Non-pigmented ciliary epithelial cell (primary cell): ENCODE results near the gene SLC25A42.
"Not testable (repeated sequence)": the region's sequence is repeated elsewhere in the genome, so short reads cannot be mapped to it uniquely, and the experiment has no call there.

ENCODE experiments used
- DNase-seq: peaks from one replicate; pipeline ENCODE4 v3.0.0-alpha.2; 2010; ENCODE audit warnings: low read depth

Gene SLC25A42

DNA sequence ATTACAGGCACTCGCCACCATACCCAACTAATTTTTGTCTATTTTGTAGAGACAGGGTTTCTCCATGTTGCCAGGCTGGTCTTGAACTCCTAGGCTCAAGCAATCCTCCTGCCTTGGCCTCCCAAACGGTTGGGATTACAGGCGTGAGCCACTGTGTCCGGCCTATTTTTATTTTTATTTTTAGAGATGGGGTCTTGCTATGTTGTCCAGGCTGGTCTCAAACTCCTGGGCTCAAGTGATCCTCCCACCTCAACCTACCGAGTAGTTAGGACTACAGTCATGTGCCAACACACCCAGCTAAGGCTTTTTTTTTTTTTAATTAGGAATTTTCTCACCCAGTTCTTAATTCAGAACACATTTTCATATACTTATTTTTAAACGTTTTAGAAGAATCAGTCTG is 71.9 kb downstream of the SLC25A42 start:
- not testable (repeated sequence) for DNase-seq

DNA sequence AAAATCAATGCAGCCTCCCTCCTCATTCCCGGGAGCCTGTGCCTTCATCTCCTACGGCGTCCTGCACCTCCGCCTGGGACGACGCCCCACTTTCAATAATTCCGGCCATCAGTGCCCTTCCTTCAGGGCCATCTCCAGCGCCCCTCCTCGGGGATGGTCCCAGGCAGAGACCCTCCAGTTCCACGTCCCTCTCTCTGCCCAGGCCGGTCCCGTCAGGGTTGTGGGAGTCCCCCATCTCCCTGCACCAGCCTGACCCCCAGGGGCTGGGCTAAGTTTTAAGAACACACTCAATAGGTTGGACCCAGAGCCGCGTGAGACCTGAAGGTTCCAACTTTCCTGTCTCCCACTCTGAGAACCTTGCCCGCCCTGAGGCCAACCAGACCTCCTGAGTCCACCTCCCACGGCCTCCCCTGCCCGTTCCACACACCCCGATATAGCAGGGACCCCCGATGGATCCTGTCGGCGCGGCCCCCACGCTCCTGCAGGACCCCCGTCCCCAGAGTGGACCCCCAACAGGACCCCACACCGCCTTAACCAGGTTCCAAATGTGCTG is 73.8 kb downstream of the SLC25A42 start:
- no peak for DNase-seq

DNA sequence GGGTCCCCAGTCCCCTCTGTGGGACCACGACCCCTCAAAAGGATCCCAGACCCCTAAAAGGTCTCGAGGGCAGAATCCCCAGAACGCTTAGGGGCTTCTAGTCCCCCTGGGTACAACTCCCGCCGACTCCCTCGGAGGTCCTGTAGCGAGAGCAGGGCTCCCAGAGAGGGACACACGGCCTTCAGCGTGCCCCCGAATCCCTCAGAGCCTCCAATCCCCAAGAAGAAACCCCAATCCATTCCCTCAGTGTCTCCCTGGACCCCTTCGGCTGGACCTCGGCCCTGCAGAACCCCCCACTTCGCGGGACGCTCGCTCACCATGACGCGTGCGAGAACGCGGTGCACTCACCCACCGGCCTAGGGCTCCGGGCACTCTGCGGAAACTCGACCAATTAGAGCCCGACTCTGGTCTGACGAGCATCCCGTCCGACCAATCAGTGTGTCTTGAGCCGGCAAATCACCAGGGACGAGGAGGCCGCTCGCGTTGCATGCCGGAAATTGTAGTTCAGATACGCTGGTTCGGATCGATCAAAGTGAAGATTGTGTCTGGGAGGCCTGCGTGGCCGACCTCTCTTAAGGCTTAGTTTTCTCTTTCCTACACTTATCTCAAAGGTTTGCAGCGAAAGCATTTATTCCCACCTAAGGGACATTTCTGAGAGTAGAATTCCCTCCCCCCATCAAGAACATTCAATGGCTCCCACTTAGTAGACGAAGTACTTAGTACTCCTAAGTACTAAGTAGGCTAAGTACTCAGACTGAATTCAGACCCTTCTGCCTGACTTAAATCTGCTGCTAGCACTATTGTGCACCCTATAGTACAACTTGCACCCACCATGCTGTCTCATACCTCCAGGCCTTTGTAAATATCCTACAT is 74.6 kb downstream of the SLC25A42 start, which contains the start of gene TMEM161A:
Gene TMEM161A (minus strand): TSS at position 370 of the 873 bp plus-strand sequence. CDS start 50 bp downstream, at position 320.
- DNase-seq, result peak; percentile 98

DNA sequence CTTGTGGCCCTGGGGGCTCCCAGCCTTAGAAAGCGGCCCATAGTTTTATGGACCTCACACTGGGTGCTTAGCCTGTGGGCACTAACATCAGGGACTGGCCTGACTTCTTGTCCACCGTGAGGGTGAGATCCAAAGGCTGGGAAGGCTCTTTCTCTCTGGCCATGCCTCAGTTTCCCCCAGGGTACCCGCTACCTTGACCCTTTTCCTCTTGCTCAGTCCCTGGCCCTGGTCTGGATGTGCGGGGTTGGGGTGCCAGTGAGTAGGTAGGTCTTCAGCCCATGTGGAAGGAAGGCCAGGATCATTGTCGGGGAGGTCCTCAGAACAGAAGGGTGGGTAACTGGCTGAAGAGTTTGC is 76.1 kb downstream of the SLC25A42 start:
- DNase-seq, result no peak

DNA sequence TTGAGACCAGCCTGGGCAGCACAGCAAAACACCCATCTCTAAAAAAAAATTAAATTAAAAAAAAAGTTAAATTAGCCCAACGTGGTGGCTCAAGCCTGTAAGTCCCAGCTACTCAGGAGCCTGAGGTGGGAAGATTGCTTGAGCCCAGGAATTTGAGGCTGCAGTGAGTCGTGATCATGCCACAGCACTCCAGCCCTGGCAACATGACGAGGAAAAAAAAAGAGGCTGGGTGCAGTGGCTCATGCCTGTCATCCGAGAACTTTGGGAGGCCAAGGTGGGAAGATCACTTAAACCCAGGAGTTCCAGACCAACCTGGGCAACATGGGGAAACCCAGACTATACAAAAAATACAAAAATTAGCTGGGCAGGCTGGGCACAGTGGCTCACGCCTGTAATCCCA is 76.7 kb downstream of the SLC25A42 start:
- DNase-seq, result no peak

DNA sequence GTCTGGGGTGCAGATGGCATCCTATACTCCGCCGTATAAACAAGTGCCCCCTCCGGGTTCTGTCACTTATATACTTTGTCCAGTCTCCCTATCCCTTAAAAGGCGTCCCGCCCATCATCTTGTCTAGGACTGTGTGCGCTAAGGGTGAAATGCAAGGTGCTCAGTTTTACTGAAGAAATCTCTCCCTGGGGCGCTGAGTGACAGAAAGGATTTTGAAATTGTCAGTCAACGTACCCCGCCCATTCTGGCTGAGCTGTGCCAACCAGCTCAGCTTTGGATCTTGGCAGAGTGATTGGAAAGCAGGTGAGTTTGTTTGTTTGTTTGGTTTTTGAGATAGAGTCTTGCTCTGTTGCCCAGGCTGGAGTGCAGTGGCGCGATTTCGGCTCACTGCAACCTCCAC is 78.6 kb downstream of the SLC25A42 start:
- DNase-seq, result no peak

DNA sequence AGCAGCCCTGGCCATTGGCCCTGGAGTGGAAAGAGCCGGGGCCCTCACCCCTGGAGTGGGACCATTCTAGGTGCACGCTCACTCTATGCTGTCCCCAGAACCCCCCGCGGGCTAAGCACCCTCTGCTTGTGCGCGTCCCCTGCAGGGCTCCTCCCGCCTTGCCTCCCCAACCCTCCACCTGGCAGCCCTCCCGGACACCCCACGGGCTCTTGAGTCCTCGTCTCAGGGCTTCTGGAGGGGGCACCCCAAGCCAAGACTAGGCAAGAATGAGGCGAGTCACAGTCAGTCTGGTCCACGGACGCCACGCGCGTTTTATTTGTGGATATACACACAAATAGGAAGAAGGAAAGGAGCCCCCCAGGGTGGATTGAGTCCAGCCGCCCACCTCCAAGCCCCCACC is 81.5 kb downstream of the SLC25A42 start:
- DNase-seq, result no peak

DNA sequence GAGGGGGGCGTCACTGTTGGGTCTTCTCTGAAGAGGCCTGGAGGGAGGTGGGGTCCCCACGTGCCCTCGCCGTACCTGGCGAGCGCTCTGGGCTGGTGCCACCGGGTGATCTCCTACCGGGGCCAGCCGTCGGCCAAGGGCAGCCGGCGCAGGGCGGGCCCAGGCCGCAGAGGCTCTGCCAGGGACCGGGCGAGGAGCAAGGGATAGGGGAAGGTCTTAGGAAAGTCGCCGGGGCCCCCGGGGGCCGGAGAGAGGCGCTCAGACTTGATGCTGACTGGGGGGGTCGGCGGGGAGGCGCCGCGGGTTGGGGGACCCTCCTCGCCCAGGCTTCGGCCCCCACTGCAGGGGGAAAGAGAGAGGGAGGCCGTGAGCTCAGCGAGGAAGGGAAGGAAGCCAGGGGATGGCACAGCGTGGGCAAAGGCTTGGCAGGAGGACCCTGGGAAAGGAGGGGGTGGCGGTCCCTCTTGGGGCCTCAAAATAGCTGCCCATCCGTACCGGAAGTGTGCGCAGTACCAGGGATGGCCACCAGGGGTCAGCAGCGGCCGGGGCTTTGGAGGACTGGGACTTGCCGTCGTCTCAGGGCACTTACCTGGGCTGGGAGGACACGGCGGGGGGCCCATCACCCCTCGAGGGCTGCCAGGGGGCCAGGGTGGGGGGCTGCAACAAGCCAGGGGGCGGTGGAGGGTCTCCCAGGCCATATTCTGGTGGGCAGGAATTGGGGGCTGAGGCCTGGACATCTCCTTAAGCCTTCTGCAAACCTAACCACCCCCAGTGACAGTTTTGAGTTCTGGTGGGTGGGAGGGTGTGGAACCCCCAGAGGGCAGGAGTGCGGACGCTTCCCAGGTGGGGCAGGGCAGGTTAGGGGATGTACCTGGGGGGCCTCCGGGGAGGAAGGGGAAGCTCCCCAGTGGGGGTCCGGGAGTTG is 82.2 kb downstream of the SLC25A42 start:
- peak; percentile 11 for DNase-seq

DNA sequence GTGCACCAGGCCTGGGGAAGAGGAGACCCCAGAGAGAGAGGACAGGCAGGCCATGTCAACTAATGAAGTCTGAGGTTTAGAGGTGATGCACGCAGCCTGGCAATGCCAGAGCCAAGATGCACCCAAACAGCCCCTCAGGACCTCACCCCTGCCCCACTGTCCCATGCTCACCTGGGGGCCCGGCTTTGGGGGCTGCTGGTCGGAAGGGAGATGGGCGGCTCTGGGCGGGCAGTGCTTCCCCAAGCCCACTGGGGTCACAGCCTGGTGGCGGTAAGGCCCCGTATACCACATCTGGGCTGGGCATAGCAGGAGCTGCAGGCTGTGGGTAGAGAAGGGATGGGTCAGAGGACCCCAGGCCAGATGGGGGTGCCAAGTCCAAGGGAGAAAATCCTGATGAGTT is 83.1 kb downstream of the SLC25A42 start:
- no peak for DNase-seq

DNA sequence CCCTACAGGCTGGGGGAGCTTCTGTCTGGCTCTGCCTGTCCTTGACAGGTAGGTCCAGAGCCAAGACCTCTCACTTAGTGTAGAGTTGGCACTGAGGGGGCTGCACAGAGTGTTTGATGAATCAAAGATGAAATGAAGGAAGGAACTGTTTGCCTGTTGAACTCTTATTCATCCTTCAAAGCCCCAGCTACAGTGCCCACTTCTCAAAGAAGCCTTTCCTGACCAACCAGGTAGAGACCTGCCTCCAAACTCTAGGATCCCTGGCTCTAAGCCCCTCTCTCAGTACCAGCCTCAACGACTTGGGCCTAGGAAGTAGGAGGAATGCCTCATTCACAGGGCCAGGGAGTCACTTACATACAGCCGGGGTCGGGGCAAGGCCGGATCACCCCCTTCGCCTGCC is 83.5 kb downstream of the SLC25A42 start:
- no peak for DNase-seq

DNA sequence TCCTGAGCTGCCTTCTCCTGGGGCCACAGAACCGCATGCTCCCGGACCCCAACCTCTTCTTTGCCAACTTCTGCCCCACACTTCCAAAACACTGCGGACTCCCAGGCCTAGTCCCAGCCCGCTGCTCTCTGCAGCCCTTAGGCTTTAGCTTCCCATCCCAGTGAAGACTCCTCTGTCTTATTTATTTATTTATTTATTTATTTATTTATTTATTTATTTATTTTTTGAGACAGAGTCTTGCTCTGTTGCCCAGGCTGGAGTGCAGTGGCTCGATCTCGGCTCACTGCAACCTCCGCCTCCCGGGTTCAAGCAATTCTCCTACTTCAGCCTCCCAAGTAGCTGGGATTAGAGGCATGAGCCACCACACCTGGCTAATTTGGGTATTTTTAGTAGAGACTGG is 84.7 kb downstream of the SLC25A42 start:
- DNase-seq, result not testable (repeated sequence)

DNA sequence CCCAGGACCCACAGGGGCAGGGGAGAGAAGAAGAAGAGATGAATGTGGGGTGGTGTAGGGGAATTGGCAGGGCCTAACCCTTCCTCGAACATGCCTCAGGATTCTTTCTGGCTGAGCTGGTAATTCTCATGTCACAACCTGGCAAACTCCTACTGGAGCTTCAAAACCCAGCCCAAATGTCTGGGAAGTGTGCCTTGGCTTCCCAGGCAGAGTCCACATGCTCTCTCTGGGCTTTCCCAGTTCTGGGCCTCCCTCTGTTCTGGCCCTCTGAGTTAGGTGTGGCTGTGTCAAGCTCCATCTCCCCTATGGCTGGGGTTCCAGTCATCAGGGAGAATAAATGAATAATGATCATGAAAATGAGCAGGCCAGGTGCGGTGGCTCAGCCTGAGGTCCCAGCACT is 85.6 kb downstream of the SLC25A42 start:
- no peak for DNase-seq

DNA sequence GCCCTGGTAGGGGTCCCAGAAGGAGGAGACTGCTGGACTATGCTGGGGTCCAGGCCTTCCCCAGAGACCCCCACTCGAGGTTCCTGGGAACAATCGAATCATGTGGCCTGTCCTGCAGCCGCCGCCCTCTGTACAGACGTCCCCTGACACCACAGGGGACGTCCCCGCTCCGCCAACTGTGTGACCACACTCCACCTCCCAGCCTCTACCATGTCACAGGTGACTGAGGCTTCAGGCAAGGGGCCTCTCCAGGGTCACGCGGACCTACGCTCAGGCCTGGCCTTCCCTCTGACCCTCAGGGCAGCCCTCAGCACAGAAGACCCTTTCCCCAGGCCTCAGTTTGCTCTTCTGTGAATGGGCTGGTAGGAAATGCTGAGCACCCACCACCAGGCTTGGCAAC is 87.6 kb downstream of the SLC25A42 start:
- no peak for DNase-seq

DNA sequence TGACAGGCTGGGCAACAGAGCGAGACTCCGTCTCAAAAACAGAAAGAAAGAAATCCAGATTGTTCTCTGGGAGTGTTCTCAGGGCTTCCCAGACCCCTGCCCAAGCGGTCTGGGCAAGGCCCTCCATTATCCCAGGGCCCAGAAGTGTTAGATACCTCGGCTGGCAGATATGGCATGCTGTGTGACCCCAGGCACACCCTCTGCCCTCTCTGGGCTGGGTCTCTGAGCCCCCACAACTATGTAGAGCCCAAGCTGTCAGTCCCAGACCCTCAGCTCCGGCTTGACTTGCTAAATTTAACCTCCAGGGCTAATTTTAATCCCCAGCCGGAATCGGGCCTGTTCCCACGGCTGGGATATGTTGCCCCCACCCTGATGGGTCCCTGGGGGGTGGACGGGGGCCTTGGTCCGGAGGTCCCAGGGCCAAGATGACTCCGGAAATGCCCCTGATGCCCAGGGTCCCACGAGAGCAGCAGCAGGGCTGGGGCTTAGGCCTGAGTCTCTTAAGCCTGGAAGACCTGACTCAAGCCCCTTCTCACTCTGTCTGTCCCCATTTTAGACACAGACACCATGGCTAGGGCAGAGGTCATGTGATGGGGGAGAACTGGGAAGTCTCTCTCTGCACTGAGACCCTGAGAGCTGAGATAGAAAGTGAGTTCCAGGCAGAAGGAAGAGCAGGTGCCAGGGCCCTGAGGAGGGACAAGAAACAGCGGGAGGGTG is 89.0 kb downstream of the SLC25A42 start:
- DNase-seq, result no peak

DNA sequence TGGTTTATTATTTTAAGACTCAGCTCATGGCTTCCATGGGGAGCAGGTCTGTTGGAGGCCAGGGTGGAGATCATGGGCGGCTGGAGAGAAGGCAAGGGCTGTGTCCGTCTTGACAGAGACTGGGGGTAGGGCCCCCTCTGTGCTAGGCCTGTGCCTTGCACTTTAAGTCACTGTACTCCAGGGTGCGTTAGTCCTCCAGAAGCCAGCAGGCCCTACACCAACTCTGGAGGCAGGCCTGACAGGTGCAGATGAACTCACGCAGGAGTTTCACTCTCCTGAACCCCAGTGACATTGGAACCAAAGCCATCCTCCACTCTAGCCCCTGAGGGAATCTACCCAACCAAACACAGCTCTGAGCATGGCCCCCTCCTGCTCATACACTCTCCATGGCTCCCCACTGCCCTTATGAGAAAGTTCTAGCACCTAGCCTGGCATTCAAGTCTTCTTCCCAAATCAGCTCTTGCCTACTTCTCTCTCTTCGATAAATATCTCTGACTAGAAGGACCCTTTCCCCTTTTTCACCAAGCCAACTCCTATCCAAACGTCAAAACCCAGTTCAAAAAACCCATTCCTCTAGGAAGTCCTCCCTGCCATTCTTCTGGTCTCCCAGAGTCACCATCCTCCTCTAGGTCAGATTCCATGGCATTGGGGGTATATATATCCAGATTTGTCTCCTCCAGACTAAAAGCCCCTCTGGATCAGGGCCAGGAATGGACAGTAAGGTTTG is 91.1 kb downstream of the SLC25A42 start:
- DNase-seq, result no peak

DNA sequence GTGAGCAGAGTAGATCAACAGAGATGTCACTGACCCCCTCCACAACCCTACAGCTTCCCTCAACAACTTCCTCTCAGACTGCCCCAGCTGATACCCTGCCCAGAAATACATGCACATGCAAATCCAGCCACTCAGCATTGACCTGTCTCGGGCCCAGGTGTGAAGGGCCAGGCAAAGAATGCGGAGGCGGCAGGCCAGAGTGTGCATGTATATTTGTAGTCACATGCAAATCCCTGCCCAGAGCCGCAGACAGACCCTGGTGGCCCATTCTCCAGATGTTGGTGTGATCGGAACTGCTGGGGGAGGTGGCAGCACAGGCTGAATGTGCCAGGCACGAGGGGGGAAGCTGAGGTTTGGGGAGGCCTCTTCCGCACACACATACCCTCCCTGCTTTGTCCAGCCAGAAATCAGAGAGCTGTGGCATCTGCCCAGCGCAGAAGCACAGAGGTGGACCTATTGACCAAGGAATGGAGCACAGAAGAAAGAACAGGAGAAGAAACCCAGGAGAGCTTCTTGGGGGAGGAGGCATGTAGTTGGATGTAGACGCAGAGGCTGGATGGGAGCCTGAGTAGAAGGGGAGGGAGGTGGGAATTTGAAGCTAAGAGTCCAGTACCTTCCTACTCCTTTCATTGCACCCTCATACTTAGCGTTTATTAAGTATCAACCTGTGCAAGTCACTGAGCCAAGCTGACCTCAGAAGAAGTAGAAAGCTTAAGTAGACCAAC is 91.9 kb downstream of the SLC25A42 start:
- no peak for DNase-seq

DNA sequence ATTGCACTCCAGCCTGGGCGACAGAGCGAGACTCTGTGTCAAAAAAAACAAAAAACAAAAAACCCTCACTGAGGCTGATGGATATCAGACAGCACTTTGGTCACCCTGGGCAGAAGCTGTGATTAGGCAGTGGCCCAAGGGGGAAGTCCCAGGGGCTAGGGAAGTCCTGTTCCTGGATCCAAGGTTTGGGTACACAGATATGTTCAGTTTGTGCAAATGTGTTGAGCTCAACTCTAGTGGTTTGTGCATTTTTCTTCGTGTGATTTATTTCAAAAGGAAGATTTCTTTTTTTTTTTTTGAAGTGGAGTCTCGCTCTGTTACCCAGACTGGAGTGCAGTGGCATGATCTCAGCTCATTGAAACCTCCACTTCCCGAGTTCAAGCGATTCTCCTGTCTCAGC is 94.0 kb downstream of the SLC25A42 start:
- no peak for DNase-seq

DNA sequence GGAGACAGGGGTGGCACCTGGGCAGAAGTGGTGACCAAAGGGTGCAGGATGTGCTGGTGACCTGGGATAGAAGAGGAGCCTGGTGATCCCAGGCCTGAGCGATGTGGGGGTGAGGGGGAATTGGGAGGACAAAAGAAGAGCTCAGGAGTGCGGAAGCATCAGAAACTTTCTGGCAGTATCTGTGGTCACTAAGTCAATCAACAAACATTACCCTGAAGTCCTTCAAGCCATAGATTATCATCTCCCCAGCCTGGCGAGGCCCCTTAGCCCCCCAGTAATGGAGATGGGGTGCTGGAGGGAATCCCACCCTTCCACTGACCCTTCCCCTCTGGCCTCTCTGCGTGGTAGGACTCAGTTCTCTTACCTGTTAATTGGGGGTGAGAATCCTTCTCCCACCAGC is 95.7 kb downstream of the SLC25A42 start:
- no peak for DNase-seq

DNA sequence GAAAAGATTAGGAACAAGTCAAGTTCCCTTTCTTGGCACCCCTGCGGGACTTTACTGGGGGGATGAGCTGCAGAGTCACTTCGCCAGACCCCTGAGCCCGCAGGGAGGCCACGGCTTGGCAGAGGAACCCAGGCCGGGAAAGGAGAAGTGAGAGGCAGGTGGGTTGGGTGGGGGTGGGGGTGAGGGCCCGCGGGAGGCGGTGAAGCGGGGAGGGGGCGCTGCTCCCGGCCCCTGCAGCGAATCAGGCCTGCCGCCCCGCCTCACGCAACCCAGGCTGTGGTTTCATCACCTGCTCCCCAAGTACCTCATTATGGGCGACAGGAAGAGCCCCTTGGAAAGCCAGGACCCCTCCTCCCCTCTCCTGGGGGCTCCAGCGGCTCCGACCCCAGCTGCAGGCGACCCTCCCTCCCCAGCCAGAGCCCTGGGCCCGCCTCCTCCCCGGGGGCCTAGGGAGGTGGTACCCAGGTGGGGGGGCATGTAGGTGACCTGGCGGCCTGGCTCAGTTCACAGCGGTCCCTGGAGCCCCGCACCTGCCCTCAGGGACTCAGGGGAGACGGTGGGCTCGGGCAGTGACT is 96.8 kb downstream of the SLC25A42 start:
- DNase-seq, result no peak

DNA sequence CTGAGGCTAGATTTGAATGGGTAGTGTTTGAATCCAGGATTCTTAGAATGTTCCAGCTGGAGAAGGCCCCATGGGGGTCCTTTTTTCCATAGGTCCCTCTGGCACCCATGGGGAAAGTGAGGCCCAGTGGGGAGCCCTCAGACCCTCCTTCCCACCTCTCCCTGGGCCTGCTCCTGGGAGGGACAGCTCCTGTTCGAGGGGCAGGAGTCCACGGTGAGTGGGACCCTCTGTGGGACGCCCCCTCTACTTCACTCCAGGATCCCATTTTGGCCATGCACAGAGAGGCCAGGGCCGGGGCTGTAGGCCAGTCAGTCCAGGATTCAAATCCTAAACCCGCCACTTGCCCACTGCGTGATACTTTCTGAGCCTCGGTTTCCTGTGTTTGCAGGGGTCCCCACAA is 98.7 kb downstream of the SLC25A42 start:
- DNase-seq, result no peak
